Measurements from ENCODE around the gene PRPS2.

GRCh38 chrX:12758291-12758690 is 32.9 kb upstream of the PRPS2 start:
- TF ChIP-seq CTCF (conservative IDR thresholded peaks at IDR 0.05; ENCODE audit: low read length) (no peak), EZH2phosphoT487 (IDR thresholded peaks at IDR 0.05; ENCODE audit: borderline replicate concordance) (no peak)

All from Loucy (cell line).